Measurements from ENCODE around the gene CACNB4. TPM values are rescaled to one million over a fixed set of nuclear protein-coding genes. Genes with fewer than 3 reads are reported as not detected.

Gene CACNB4
- polyA plus RNA-seq, 1 donor from 2014 or later, result 29.0 TPM

DNA sequence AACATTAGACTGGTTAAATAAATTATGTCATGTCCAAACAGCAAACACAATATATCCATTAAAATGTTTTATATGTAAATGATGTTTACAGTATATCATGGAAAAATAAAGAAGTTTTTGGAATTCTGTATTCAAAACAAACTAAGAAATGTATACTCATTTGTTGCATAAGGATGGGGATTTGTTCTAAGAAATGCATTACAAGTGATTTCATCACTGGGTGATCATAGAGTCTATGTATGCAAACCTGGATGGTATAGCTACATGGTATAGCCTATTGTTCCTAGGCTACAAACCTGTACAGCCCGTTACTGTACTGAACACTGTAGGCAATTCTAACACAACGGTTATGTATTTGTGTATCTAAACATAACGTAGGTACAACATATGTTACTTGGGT, 305.7 kb downstream of the CACNB4 start:
- Histone ChIP-seq H3K9me3 (ENCODE audit: low read length) (no peaks in the 10 kb centered on the region), H4K20me1 (ENCODE audit: insufficient read depth) (no peaks in the 10 kb centered on the region), H3K27me3 (ENCODE audit: insufficient read depth, low read depth, low read length) (no peaks in the 10 kb centered on the region), H3K36me3 (ENCODE audit: insufficient read depth, low read length) (peaks cover 6% of the 10 kb centered on the region), H3K4me3 (ENCODE audit: low read length) (no peak overlapping the region), H3K79me2 (replicated peaks; ENCODE audit: insufficient read depth, low read length) (no peaks in the 10 kb centered on the region), H3F3A (ENCODE audit: insufficient read depth, low read length, poor library complexity, severe bottlenecking) (peaks cover 5% of the 10 kb centered on the region), H2AFZ (ENCODE audit: low read depth, low read length) (no peak overlapping the region), H3K9ac (ENCODE audit: low read length) (no peak overlapping the region), H3K27ac (ENCODE audit: low read length) (no peak overlapping the region), H3K4me2 (ENCODE audit: low read length) (no peak overlapping the region), H3K9me2 (ENCODE audit: insufficient read depth, low read length) (no peaks in the 10 kb centered on the region)
- TF ChIP-seq REST (IDR thresholded peaks at IDR 0.05; ENCODE audit: borderline replicate concordance), result no peak
- no peak for TF ChIP-seq RAD21 (conservative IDR thresholded peaks at IDR 0.05)
- no peak for TF ChIP-seq TAF1 (IDR thresholded peaks at IDR 0.05; ENCODE audit: low read depth)
- TF ChIP-seq SMC3 (conservative IDR thresholded peaks at IDR 0.05; ENCODE audit: poor library complexity), result no peak
- TF ChIP-seq EZH2 (IDR thresholded peaks at IDR 0.05; ENCODE audit: borderline replicate concordance, insufficient read depth, low read length, poor library complexity, severe bottlenecking), result no peak
- TF ChIP-seq POLR2AphosphoS5 (IDR thresholded peaks at IDR 0.05), result no peak
- TF ChIP-seq CTCF (IDR thresholded peaks at IDR 0.05; ENCODE audit: poor library complexity, severe bottlenecking), result no peak
- TF ChIP-seq MXI1 (conservative IDR thresholded peaks at IDR 0.05; ENCODE audit: poor library complexity, severe bottlenecking), result no peak
- no peak for TF ChIP-seq EP300 (conservative IDR thresholded peaks at IDR 0.05; ENCODE audit: poor library complexity, severe bottlenecking)

DNA sequence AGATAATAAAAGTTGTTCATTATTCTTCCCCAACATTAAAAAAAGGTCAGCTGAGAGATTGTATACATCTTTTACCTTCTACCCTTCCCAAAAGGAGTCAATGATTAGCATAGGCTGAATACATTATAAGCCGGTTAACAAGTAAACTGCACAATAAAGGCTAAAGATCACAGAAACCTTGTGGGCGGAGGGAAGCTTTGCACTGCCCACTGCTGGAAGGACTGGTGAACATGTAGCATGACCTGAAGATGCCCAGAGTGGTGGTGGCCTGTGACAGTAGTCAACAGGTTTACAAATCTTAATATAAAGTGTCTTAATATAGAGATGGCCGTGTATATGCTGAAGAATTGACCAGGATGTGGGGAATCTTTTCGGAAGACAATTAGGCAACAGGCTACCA, 306.3 kb downstream of the CACNB4 start:
- Histone ChIP-seq H3K27me3 (ENCODE audit: insufficient read depth, low read depth, low read length) (no peaks in the 10 kb centered on the region), H3K4me3 (ENCODE audit: low read length) (no peak overlapping the region), H3K27ac (ENCODE audit: low read length) (no peak overlapping the region), H4K20me1 (ENCODE audit: insufficient read depth) (no peaks in the 10 kb centered on the region), H3K4me2 (ENCODE audit: low read length) (no peak overlapping the region), H3K79me2 (replicated peaks; ENCODE audit: insufficient read depth, low read length) (no peaks in the 10 kb centered on the region), H3K36me3 (ENCODE audit: insufficient read depth, low read length) (peaks cover 6% of the 10 kb centered on the region), H3K9me3 (ENCODE audit: low read length) (no peaks in the 10 kb centered on the region), H3F3A (ENCODE audit: insufficient read depth, low read length, poor library complexity, severe bottlenecking) (peaks cover 5% of the 10 kb centered on the region), H2AFZ (ENCODE audit: low read depth, low read length) (no peak overlapping the region), H3K9me2 (ENCODE audit: insufficient read depth, low read length) (no peaks in the 10 kb centered on the region), H3K9ac (ENCODE audit: low read length) (no peak overlapping the region)
- TF ChIP-seq EZH2 (IDR thresholded peaks at IDR 0.05; ENCODE audit: borderline replicate concordance, insufficient read depth, low read length, poor library complexity, severe bottlenecking) (no peak), REST (IDR thresholded peaks at IDR 0.05; ENCODE audit: borderline replicate concordance) (no peak), SMC3 (conservative IDR thresholded peaks at IDR 0.05; ENCODE audit: poor library complexity) (no peak), TAF1 (IDR thresholded peaks at IDR 0.05; ENCODE audit: low read depth) (no peak), CTCF (IDR thresholded peaks at IDR 0.05; ENCODE audit: poor library complexity, severe bottlenecking) (no peak), RAD21 (conservative IDR thresholded peaks at IDR 0.05) (no peak), MXI1 (conservative IDR thresholded peaks at IDR 0.05; ENCODE audit: poor library complexity, severe bottlenecking) (no peak), POLR2AphosphoS5 (IDR thresholded peaks at IDR 0.05) (no peak), EP300 (conservative IDR thresholded peaks at IDR 0.05; ENCODE audit: poor library complexity, severe bottlenecking) (no peak)
